HG03558 (cell line): Measurements from ENCODE around the gene ANKMY1.

Source experiments
- ATAC-seq: cut with Tn5 transposase; IDR thresholded peaks from one replicate; pipeline ENCODE4 v1.9.1; 2021; ENCODE audit warnings: moderate number of reproducible peaks; ENCODE audit not compliant: unreplicated experiment; ENCODE audit errors: extremely low read depth

Gene ANKMY1

DNA sequence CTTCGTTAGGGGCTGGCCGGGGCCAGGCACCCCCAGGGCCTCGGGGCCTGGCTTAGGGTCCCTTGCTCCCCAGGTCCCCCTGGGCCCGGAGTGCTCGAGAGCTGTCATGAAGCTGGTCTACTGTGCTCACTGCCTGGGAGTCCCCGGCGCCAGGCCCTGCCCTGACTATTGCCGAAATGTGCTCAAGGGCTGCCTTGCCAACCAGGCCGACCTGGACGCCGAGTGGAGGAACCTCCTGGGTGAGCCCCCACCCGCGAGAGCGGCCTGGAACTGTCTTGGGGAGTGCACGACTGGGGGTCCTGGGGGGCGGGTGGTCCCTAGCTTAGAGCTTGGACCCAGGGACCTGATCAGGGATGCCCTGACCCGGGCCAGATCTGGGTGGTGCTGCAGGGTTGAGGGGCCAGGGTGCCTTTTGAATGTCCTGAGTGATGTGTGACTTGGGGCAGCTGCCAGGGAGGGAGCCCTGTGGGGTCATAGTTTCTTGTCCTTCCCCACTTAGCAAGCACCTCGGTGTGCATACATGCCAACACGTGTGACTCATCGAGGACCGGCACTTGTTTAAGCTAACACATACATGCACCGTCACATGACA lies 94.4 kb downstream of the ANKMY1 start:
- no peak for ATAC-seq

DNA sequence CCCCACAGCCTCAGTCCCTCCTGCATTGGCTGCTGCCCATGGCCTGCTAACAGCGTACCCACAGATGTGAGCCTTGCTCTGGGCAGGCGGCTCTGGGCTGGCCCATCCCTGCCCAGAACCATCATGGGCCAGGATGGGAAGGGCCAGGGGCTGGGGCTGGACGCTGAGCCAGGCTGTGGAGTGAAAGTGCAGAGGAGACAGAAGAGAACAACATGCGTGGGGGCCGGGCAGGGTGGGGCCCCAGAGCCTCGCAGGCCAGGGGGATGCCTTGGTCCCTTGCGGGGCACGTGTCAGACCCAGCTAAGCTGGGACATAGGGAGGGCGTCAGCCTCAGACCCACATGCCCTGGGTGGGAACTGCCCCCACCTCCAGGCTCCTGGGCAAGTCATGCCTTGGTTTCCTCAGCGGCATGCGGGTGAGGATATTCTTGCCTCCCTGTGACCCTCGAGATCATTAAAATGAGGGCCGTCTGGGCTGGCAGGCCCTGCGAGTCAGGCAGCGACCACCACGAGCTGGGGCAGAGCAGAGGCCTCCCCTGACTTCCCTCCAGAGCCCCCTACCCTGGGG lies 95.0 kb downstream of the ANKMY1 start:
- no peak for ATAC-seq

DNA sequence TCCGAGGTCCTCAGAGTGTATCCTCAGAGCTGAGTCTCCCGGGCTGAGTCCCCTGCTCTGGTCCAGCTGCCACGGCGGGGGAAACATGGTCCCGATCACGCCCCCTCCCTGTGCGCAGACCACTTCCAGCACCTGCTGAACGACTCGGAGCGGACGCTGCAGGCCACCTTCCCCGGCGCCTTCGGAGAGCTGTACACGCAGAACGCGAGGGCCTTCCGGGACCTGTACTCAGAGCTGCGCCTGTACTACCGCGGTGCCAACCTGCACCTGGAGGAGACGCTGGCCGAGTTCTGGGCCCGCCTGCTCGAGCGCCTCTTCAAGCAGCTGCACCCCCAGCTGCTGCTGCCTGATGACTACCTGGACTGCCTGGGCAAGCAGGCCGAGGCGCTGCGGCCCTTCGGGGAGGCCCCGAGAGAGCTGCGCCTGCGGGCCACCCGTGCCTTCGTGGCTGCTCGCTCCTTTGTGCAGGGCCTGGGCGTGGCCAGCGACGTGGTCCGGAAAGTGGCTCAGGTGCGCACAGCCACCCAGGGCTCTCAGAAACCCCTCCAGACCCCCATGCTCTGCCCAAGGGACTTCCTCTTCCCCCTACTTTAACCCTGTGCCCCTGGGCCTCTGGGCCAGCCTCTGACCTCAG lies 95.6 kb downstream of the ANKMY1 start:
- ATAC-seq = no peak

DNA sequence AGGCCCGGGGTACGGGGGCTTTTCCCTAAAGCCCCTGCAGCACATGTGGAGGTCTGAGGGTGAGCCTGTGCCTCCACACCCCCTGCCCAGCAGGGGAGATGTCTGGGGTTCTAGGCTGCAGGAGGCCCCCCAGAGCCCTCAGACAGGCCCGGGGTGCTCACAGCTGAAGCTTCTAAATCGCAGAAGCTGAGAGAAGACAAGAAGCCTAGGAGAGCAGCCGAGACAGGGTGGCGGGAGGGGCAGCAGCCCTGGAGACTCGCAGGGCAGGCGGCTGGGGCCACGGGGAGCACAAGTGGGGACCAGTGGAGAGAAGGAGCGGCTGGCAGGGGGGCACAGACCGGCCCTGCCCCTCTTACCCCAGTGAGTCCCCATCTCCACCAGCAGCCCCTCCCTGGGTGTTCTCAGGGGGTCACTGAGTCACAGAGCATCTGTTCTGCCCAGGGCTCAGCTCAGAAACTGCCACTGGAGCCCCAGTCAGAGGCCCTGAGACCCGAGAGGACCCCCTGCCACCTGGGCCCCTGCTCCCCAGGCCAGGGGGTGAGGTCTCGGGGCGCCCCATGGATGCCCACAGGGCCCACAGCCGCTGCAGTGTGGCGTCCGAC lies 96.2 kb downstream of the ANKMY1 start:
- no peak for ATAC-seq

DNA sequence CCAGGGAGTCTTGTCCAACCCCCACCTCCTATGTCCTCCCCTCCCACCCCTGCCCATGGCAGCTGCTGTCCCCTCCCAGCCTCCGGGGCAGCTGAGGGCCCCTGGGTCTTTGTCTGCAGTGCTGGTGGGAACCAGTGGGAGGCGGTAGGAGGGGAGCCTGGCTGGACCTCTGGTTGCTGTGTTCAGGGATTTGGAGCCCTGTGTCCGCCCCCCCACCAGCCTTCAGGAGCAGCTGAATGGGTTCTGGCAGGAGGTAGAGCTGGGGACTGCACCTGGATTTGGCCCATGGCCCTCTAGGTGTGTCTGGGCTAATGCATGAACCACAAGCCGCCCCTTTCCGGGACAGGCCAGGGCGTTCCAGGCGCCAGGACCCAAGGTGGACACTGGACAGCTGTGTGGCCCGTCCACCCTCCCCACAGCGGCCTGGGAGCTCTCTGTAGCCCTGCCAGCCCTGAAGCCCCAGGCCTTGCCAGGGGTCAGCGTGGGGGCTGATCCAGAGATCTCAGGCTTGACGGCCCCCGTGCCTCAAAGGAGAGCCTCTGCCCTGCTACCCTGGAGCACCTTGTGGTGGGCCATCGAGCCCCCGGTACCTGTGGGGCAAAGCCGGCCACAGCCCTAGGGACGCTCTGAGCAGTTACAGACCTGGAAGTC lies 96.9 kb downstream of the ANKMY1 start:
- no peak for ATAC-seq

DNA sequence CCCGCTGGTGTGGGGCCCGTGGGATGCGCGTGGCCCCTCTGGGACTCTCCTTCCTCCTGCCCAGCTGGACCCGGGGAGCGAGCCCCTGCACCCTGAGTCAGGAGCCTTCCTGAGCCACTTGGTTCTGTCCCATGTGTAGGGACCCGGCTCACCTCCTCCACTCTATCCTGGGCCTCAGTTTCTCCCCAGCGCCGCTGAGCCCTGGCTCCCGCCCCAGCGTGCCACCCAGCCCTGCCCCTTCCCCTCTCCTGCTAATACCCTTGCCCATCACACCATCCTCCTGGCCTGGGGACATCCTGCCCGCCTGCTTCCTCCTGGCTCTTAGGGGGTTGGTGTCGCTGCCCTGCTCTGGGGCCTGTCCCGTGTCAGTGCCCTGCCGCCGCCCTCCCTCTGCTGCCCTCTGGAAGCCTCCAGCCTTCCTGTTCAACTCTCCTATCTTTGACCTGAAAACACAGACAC lies 97.5 kb downstream of the ANKMY1 start:
- no peak for ATAC-seq

DNA sequence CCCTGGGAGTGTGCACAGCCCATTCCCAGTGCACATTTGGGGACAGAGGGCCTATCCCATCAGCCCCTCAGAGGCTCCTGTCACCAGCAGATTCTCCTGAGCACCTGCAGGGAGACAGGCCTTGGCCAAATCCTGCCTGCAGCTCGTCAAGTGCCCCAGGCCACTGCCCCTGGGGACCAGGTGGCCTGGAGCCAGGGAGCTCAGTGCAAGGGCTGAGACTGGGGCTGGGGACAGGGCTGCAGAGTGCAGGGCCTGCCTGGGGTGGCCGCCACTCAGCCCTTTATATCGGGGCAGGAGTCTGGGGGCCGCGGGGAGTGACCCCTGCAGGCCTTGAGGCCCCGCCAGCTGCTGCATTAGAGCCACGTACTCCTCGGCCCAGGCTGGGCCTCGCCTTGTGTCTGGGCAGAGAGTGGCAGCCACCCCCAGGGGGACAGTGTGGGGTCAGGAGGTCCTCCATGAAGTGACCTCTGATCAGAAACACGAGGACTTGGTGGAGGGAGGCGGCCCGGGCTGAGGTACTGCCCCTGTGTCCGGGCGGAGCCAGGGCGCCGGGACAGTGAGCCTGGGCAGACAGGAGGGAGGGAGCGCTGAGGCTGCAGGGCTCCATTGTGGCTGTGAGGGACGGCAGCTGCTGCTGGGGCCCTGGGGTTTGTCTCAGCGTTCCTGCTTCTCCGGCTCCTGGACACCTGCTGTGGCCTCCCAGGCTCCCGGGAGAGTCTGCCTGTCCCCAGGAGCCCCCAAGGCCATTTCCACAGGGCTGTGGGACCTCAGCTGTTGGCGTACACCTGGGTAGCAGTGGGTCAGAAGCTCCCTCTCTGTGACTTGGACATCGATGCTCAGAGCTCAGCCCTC lies 98.2 kb downstream of the ANKMY1 start:
- ATAC-seq = no peak

DNA sequence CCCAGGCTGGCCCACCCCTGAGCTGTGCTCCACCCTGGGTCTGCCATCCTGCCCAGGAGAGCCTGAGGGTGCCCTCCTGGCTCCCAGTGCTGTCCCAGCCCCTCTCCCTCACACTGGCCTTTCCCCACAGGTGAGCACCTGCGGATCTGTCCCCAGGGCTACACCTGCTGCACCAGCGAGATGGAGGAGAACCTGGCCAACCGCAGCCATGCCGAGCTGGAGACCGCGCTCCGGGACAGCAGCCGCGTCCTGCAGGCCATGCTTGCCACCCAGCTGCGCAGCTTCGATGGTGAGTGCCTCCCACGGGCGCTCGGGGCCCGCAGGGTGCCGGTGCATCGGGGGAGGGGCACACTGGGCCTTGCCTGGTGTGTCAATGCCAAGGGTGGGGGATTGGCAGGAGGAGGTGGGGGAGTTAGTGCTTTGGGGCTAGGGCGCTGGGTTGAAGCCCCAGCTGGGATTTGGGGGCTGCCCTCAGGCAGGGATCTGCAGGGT lies 98.8 kb downstream of the ANKMY1 start:
- no peak for ATAC-seq

DNA sequence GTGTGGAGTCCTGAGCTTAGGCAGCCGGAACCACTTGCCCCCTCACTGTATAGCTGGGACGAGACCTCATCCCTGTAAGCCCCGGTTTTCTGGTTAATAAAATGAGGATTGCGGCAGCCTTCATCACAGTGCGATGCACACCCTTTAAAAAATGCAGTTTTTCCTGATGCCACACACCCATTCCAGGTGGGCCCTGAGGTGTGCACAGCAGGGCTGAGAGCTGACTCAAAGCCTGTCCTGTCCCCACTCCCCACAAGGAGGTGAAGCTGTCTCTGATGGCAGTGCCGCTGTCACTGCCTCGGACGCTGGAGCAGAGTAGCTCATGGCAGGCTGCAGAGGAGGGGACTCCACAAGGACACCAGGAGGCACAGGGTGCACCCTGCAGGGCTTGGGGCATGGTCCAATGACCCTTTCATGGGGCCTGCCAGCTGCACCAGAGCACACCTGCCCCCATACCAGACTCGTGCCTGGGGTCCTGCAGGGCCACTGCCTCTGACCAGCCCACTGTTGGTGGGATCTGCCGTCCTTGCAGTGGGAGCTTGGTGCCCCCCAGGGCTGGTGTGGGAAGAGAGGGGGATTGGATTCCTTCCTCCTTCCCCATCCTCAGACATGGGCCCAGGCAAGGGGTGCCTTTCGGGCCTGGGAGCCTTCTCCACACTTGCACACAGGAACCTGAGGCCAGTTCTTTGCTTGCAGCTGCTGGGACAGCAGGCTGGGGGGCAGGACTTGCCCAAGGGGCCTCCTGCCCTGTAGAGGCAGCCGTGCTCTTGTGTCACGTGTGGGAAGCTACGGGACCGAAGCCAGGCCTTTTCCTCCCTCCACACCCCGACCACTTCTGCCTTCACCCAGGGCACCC lies 99.5 kb downstream of the ANKMY1 start:
- no peak for ATAC-seq

DNA sequence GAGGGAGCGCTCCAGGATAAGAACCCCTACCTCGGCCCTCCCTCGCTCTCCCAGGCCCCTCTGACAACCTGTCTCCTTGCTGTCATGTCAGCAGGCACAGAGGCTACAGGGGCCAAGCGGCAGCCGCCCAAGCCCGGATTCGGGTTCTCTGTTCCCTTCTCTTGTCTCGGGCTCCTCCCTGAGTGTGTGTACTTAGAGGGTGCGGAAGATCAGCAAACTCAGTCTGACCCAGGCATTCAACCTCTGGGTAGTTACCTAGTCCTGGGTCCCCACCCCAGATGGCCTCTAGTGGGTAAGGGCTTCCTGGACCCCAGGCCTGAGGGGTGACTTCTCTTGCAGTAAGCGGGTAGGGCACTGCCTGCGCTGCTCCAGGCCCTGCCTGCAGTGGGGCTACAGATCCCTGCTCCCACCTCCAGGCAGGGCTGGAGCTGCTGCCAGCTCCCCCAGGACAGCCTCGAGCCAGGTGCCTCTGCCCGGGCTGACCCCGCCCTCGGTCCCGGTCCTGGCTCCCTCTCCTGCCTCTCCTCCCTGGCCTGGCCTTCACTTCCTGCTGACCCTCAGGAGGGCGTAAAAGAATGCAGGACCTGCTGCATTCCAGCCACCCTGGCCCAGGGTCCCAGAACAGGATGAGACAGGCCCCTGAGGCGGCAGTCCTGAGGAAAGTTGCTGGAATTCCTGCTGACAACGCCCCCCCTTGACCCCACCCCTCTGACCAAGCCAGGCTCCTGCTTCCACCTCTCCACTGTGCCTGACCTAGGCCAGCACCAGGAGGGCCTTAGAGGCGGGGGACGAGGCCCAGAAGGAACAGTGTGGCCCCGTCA lies 100.4 kb downstream of the ANKMY1 start:
- no peak for ATAC-seq

DNA sequence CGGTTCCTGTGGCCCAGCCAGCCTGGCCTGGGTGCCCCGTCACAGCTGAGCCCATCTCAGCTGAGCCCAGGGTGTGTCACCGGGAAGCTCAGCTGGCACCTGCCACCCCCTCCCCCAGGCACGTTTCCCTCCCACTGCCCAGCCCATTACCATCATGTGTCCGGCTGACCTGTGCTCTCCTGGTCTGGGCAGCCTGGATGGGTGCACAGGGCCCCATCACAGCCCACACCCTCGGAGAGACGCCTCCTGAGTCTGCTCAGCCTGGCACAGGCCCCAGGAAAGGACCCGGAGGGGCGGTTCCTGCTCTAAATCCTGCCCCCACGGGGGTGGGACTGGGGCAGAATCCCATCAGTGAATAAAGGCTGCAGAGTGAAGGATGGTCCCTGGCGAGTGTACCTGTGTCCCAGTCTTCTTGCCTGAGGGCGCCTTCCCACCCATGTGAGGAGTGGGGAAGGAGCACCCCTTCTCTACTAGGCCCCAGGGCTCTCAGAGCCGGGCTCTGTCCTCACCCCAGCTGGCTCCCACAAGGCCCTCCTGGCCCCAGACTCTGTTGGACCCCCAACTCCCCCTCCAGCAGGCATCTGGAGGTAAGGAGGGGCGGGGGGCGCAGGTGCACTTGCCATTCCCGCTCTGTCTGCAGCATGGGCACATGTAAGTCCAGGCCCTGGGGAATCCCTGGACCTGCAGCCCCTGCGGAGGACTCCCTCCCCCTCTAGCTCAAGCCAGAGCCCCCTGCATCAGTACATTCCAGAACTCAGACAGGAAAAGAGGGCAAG lies 101.2 kb downstream of the ANKMY1 start:
- no peak for ATAC-seq

DNA sequence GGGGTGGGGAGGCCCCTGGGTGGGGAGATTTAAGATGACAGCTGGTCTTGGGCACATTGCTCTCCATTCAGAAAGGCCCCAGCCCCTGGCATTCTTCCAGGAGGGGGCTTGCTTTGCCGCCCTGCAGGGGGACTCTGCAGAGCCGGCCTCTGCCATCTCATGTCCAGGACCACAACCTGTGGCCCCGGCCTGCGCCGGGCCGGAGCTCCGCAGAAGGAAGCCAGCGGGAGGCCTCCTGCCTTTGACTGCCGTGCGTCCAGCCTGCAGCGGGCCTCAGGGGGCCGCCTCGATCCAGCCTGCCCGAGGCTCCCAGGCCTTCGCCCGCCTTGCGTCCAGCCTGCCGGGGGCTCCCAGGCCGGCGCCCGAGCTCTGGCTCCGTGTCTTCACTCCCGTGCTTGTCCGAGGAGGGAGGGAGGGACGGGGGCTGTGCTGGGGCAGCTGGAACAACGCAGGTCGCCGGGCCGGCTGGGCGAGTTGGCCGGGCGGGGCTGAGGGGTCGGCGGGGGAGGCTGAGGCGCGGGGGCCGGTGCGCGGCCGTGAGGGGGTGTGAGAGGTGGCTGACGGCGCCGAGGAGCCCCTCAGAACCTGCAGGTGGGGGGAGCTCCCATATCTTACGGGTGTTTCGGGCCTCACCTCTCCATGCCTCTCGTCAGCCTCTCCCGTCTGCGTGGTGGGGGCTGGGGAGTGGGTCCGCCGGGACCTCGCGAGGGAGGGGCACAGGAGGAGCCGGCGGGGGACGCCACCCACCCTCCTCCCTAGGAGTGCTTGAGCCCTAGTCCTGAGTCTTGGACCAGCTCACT lies 101.9 kb downstream of the ANKMY1 start:
- ATAC-seq = no peak

DNA sequence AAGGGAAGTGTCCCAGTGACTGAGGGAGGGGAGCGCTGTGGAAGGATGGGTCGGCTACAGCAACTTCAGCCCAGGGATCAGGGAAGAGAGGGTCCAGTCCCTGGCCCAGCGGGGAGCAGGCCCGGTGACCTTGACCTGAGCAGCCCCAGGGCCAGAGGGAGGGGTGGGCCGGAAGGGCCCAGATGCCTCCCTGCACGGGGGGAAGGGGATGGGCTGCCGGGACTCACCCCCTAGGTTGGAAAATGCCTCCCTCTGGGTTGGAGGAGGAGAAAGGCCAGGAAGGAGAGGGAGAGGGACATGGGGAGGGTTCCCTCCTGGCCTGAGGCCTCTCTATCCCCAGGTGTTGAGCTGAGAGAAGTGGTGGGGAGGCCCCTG lies 102.5 kb downstream of the ANKMY1 start:
- no peak for ATAC-seq

DNA sequence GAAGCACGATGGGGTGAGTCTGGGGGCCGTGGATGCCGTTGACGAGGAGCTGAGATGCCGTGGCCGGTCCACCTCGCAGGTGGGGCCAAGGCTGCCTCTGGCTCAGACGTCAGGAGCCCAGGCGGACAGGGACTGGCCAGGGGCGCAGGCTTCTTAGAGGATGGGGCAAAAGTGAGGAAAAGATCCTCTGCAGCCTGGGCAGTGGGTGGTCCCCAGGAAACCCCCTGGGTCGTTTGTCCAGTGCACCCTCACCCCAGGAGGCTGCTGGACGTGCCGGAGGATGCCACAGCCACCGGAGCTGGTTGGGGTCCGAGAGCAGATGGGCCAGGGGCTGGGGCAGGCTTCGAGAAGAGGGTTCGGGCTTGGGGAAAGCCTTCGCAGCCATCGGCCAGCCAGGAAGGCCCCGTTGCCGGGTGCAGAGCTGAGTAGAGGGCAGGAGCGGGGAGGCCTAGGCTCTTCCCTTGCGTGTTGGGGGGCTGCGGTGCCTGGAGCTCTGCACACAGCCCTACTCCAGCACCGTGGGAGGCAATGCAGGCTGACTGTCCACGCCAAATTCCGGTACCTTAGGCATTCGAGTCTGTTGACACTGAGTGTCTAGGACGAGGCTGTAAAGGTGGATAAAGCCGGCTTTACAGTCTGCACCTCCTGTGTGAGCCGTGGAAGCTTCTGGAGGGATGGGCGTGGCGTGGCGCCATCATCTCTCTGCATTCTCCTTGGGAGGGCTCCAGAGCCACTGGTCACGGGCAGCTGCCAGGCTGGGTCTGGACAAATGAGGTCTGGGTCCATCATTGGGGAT lies 103.5 kb downstream of the ANKMY1 start:
- ATAC-seq = no peak

DNA sequence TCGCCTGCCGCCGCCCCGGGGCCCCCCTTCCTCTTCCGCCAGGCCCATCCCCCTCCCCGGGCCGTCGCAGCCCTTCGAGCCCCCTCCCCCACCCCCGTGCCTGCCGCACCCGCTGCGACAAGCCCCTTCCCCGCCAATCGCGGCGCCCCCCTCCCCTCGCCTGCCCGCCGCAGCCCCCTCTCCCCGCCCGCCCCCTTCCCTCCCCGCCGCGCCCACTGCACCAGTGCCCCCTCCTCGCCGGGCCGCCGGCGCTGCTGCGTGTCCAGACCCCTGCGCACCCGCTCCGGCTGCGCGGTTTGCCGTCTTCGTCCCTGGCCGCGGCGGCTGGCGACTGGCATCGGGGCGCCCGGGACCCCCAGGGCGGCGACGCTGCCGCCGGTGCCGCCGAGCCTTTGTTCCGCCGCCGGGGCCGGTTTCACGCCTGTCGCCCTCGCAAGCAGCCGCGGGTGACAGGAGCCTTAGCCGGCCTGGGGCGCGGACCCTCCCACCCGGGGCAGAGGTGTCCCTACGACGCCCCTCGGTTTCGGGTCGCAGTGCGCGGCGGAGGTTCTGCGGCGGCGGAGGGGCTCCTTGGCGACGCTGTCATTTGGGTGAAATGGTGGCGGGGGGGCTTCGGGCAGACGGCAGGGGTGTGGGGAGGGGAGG lies 104.2 kb downstream of the ANKMY1 start:
- no peak for ATAC-seq
